Frontal cortex (tissue), 4 donors: Measurements from ENCODE around the gene SOHLH1. TPM values are rescaled to one million over a fixed set of nuclear protein-coding genes. Genes with fewer than 3 reads are reported as not detected.

Source experiments
- DNase-seq, 2 donors: peaks; one replicate each; pipeline ENCODE4 v3.0.0; 2012; ENCODE audit warnings: low spot score in 2 of 2
- FAIRE-seq: peaks from 2 replicates; lab custom pipeline; 2012; peaks lifted over from hg19 to GRCh38; lab: Jason Lieb, UNC
- total RNA-seq: library from RNA; depleted of rRNA; stranded (reverse); fragments of >200 nt; gene quantifications from one replicate; pipeline ENCODE4 v1.2.3, GENCODE V29; 2014
- donor health status: control.
- donor health status: control.
- donor health status: control.

The SOHLH1 gene
- not detected for total RNA-seq

GRCh38 chr9:135699440-135699839 is at the start of gene SOHLH1:
SOHLH1 (minus strand) TSS chr9:135699481; CDS start chr9:135699467, 14 bp downstream.
- DNase-seq (no peak), FAIRE-seq (no peak)

GRCh38 chr9:135748676-135749075 is 49.4 kb upstream of the SOHLH1 start:
- FAIRE-seq (no peak), DNase-seq (no peak)

GRCh38 chr9:135747311-135747710 is 48.0 kb upstream of the SOHLH1 start:
- DNase-seq (no peak), FAIRE-seq (no peak)

DNA sequence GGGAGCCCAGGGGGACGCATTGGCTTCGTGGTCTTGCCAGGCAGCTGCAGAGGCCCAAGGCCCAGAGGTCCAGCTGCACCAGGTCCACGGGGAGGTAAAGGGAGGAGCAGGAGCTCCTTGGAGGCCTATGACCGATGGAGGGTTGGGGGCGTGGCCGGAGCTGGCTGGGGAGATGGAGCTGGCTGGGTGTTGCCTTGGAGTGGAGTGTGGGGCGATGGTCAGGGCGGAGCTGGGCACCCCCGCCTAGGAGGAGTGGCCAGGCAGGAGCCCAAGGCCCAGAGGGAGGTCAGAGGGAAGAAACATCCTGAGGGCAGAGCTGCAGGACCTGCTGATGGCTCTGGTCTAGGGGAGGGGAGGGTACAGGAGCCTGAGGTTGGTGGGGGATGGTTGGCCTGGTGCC is 47.3 kb upstream of the SOHLH1 start:
- DNase-seq = no peak
- FAIRE-seq = no peak

DNA sequence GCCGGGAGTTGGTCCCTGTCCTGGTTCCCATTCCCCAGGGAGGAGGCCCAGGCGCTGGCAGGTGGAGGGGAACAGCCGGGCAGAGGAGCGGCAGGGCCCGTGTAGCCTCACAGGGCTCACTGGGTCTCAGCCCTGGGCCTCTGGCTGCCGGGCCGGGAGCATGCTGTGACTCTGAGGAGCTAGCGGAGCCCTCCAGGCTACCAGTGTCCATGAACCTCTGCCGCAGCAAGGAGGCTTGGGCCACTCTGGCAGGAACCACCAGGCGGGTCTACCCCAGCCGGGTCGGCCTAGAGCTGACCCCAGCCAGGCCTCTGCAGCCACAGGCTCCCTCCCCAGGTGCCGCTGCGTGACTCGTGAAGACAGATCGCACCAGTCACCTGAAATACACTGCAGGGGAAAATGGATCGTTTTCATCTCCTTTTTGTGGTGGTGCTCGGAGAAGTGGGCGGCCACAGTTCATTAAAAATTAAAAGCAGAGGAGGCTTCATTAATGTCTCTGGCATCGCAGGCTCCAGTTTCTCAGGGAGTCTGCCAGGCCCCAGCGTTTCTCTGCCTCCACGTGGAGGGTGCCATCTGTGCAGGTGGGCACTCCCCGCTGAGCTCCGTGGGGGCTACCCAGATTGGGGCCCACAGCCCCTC is 46.5 kb upstream of the SOHLH1 start:
- DNase-seq = no peak

DNA sequence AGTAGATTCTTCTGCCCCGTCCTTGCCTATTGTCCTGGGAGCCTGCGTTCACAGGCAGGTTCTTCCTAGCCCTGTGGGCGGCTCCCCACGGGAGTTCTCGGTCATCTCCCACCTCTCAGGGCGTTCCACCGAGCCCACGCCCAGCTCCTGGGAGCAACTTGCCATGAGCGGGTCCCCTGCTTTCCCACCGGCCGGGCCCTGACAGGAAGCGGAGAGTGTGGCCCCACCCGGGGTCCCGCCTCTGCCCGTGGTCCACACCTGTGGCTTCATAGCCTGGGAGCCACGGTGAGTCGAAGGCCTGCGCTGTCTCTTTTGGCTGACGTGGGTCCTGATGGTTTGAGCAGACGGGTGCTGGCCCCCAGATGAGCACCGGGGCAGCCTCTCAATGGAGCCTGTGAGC is 45.9 kb upstream of the SOHLH1 start:
- no peak for FAIRE-seq
- no peak for DNase-seq

More for the DNA sequence above, 46.5 kb upstream of the SOHLH1 start:
- no peak for FAIRE-seq

GRCh38 chr9:135744333-135745070 is 45.2 kb upstream of the SOHLH1 start:
- FAIRE-seq (no peak), DNase-seq (no peak)

DNA sequence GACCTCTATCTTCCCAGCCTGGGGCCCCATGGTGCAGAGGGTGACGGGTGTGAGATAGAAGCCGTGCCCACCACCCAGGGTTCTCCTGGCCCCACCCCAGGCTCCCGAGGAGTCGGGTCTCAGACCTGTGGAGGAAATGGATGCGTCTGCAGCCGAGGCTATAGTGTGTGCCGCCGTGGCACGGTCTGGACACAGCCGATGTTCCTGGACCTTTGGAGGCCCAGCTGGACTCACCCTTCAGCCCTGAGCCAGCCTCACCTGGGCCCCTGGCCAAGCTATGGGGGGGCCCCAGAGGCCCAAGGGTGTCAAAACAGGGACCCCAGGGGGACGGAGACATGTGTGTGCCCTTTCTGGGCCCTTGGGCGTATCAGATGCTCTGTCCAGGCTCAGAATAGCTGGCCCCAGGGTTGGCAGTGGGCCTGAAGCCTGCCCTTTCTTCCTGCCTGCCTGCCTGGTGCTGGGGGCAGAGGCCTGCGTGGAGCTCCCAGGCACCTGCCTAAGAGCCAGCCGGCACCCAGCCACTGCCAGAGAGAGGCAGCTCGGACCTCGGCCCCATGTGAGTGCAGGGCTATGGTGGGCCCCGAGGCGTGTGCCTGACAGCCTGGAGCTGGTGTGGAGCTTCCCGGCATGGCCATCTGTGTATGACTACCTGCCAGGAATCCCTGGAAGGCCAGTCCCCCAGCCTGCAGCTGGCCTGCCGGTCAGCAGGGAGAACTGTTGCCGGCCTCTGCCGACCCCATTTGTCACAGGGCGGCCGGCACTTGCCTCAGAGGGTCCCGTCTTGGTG is 44.5 kb upstream of the SOHLH1 start:
- DNase-seq (no peak), FAIRE-seq (no peak)

- FAIRE-seq (no peak), DNase-seq (no peak)
Observed at GRCh38 chr9:135743021-135743420, 43.7 kb upstream of the SOHLH1 start.

DNA sequence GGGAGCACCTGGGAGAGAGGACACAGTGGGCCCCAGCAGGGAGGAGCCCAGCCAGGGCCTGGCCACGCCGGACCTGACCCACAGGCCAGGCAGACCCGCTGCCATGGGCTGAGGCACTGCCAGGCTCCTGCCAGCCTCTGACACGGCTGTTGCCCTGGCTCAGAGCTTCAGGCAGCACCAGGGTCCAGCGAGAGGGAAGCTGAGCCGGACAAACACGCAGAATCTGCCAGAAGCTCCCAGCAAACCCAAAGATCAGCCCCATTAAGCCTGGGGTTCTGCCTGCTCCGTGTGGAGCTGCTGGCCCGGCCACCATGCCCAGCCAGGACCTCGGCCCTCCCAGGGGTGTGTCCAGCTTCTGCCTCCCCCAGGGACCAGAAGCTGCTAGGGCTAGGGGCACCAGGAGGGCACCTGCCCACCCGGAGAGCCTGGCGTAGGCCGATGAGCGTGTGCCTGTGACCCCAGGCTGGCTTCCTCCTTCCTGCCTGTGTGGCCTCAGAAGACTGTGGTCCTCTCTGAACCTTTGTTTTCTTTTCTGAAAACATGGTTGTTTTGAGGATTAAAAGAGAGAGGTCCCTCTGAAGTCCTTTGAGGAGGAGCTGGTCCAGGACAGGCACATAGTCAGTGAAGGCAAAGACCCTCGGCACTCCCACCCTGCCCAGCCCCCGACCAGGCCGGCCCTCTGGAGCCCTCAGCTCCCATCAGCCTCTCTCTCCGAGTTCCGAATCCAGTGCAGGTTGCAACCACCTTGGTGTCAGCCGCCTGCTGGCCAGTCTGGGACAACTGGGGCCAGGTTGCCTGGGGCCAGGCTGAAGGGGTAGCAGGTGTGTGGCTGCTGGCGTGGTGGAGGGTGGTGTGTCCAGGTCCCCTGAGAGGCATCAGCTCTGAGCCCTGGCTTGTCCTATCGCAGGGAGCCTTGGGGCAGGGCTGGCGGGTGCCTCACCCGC is 42.3 kb upstream of the SOHLH1 start:
- FAIRE-seq = no peak
- DNase-seq = no peak

- FAIRE-seq (no peak), DNase-seq (no peak)
Observed at GRCh38 chr9:135739271-135740220, 40.3 kb upstream of the SOHLH1 start.

GRCh38 chr9:135737840-135738521 is 38.7 kb upstream of the SOHLH1 start:
- DNase-seq = no peak

GRCh38 chr9:135736979-135737839 is 37.9 kb upstream of the SOHLH1 start:
- DNase-seq (no peak), FAIRE-seq (no peak)

More at GRCh38 chr9:135737840-135738521, 38.7 kb upstream of the SOHLH1 start:
- no peak for FAIRE-seq

DNA sequence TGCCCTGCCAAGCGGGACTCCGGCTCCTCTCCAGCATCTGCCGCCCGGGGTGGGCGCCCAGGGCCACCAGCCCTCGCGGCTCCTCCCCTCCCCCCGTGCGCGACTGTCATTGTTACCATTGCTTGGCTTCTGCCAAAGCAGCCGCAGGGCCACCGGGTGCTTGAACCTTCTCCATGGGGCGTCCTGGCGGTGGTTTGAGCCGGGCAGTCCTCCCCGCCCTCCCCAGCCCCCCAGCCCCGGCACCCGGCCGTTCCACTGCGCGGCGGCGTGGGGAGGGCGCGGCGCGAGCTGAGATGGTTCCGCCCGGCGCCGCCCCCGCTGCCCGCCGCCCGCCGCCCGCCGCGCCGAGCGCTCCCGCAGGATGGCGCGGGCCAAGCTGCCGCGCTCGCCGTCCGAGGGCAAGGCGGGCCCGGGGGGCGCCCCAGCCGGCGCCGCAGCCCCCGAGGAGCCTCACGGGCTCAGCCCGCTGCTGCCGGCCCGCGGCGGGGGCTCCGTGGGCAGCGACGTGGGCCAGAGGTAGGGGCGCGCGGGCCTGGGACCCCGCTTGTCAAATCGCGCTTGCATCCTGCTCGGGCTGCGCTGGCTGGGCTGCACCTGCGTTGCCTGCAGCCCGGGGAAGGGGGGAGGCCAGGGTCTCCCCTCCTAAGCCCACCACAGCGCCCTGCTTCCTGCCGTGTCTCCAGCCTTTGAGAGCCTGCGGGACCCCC is 37.1 kb upstream of the SOHLH1 start:
- DNase-seq (no peak), FAIRE-seq (no peak)

DNA sequence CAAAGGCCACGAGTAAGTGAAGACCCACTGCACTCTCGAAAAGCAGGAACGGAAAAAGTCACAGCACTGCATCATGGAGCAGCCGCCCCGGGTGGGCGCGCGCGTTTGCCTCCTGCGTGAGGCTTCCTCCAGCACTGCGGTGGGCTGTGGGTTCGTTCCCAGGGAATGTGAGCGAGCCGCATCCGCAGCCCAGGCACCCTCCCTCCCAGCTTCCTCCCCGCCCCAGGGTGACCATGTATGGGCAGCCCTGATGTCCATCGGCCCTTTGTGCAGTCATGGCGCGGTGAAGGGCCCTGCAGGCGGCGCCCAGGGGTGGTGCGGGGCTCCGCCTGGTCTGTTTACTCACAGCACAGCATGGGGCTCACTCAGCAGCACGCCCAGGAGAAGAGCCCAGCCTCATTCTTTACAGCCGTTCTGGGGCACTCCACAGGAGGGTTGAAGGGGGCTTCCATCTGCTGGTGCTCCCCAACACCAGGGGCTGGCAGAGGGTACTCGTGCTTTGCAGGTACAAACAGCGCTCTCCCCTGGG is 35.4 kb upstream of the SOHLH1 start:
- FAIRE-seq (no peak), DNase-seq (no peak)

- no peak for FAIRE-seq
- no peak for DNase-seq
Observed at GRCh38 chr9:135732569-135733257, 33.4 kb upstream of the SOHLH1 start.
